ENCODE results near the gene FAM168B.
"Not testable (repeated sequence)": the region's sequence is repeated elsewhere in the genome, so short reads cannot be mapped to it uniquely, and the experiment has no call there.

DNA sequence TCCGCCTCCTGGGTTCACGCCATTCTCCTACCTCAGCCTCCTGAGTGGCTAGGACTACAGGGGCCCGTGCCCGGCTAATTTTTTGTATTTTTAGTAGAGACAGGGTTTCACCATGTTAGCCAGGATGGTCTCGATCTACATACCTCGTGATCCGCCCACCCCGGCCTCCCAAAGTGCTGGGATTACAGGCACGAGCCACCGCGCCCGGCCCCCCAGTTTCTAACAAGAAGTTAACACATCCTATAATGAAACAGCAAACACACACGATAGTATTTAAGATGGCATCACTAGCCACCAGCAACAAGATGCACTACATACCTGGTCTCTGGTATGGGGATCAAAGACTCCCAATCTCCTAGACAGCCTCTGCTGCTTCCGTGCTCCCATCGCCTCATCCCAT lies 17.7 kb downstream of the FAM168B start:
- TF ChIP-seq, protein P1, sequence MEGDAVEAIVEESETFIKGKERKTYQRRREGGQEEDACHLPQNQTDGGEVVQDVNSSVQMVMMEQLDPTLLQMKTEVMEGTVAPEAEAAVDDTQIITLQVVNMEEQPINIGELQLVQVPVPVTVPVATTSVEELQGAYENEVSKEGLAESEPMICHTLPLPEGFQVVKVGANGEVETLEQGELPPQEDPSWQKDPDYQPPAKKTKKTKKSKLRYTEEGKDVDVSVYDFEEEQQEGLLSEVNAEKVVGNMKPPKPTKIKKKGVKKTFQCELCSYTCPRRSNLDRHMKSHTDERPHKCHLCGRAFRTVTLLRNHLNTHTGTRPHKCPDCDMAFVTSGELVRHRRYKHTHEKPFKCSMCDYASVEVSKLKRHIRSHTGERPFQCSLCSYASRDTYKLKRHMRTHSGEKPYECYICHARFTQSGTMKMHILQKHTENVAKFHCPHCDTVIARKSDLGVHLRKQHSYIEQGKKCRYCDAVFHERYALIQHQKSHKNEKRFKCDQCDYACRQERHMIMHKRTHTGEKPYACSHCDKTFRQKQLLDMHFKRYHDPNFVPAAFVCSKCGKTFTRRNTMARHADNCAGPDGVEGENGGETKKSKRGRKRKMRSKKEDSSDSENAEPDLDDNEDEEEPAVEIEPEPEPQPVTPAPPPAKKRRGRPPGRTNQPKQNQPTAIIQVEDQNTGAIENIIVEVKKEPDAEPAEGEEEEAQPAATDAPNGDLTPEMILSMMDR (IDR thresholded peaks at IDR 0.05; ENCODE audit: low read length): not testable (repeated sequence)
- not testable (repeated sequence) for TF ChIP-seq EZH2 (IDR thresholded peaks at IDR 0.05; ENCODE audit: borderline replicate concordance, low read length)
